Activated T-helper 9 cell treated with anti-CD3 and anti-CD28 coated beads, Interleukin-2, amount 50 U/mL, for 16 hours (primary cell): ENCODE measurements around the gene COL9A3.

Experiments
- DNase-seq: peaks from one replicate; pipeline ENCODE4 v3.0.0-alpha.2; 2020; ENCODE audit warnings: low read depth

COL9A3 gene

GRCh38 chr20:62880935-62881661, 64.2 kb downstream of the COL9A3 start:
- no peak for DNase-seq

GRCh38 chr20:62881662-62882395, 65.0 kb downstream of the COL9A3 start:
- DNase-seq: no peak

GRCh38 chr20:62882426-62882825, 65.6 kb downstream of the COL9A3 start:
- DNase-seq: no peak

- no peak for DNase-seq
Measured at GRCh38 chr20:62884556-62884955, 67.7 kb downstream of the COL9A3 start.

- DNase-seq: no peak
Measured at GRCh38 chr20:62885046-62885895, 68.4 kb downstream of the COL9A3 start.

- no peak for DNase-seq
Measured at GRCh38 chr20:62885896-62886708, 69.3 kb downstream of the COL9A3 start.

GRCh38 chr20:62886709-62887058, 69.8 kb downstream of the COL9A3 start:
- no peak for DNase-seq

GRCh38 chr20:62887152-62887859, 70.5 kb downstream of the COL9A3 start:
- no peak for DNase-seq

- DNase-seq: no peak
Measured at GRCh38 chr20:62887860-62888239, 71.0 kb downstream of the COL9A3 start.

- no peak for DNase-seq
Measured at GRCh38 chr20:62888406-62888805, 71.6 kb downstream of the COL9A3 start.

GRCh38 chr20:62888910-62889309, 72.1 kb downstream of the COL9A3 start:
- DNase-seq: no peak

GRCh38 chr20:62889411-62889810, 72.6 kb downstream of the COL9A3 start:
- no peak for DNase-seq

GRCh38 chr20:62889871-62890270, 73.0 kb downstream of the COL9A3 start:
- DNase-seq: no peak

GRCh38 chr20:62890444-62890843, 73.6 kb downstream of the COL9A3 start:
- DNase-seq: no peak
